HTERT RPE-1 (cell line): ENCODE measurements around the gene CNTN5.

Source experiments
- in situ Hi-C: fragments of 300-500 bp; cut with MboI; formaldehyde crosslinking; loops from 4 replicates; pipeline ENCODE4 v1.14.3; 2020; ENCODE audit warnings: low sequenced_read_pairs

Gene CNTN5

DNA sequence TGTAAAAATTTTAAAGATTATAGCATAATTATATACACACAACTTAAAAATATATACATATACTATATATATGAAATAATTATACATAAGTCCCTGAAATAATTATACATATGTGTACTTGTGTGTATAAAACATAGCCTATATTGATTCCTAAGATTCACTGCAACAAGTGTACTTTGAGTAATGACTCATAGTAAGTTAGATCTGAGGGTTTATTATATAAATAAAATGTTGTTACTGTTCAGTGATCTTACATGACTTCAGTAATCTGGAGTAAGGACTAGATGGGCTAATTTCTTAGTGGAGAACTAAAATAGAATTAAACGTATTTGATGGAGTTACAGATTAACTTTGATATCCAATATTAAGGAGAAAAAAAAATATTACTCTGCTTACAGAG is 350.5 kb downstream of the CNTN5 start:
- in situ Hi-C loops, result no loop called here

DNA sequence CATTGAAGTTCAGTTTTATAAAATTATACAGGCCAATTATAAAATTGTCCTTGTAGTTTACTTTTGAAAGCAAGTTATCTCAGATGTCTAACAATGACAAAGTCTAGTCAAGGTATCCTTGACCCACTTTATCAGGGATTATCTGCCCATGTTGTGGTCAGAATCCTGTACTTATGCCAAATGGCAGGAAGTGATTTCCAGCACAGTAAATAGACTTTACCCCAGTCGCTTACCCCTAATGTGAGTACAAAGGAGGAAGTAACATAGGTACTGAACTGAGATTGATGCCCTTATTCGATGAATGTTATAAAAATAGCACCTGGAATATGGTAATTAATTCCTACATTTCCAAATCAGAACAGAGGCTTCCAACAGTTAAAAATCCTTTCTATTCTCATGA is 355.7 kb downstream of the CNTN5 start:
- in situ Hi-C loops, result no loop called here

DNA sequence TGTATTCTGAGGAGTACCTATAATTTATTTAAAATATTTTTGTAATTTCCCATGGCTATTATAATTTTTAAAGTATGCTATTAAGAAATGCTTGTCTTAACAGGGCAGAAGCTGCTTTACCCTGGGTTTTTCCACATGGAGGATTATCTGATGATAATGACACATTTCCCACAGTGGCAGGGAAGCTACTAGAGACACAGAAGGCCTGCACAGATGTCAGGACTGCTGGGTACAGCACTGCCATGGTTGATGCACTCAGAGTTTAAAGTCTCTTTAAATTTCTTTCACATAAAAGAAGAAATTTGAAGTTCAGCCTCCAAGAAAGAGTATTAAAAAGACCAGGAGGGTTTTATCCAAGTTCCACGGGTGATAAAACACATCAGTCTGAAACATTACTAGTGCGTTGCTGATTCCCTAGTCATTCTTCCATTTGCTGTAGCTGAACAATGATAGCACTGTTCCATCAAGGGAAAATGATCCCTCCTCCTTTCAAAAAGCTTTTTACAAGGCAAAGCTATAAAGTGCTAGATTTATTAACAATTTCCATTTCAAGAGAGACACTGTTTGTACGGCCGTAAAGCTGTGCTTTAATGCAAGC is 363.0 kb downstream of the CNTN5 start:
- in situ Hi-C loops, result no loop called here

DNA sequence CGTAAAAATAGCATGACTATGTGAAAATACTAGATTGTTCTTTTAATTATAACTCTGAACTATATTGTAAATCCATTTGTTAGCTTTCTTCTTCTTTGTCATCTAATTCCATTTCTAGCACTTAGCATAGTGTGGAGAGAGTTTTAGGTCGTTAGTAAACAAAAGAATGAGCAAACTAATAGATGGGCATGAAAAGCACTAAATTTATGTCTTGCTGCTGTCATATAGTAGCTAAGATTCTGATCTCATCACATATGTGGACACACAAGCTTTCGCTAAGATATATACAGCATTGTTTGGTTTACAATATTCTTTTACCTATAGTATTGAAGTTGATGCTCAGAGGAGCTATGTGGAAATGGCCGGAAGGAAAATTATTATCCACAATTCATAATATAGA is 370.5 kb downstream of the CNTN5 start:
- in situ Hi-C loops, result no loop called here

DNA sequence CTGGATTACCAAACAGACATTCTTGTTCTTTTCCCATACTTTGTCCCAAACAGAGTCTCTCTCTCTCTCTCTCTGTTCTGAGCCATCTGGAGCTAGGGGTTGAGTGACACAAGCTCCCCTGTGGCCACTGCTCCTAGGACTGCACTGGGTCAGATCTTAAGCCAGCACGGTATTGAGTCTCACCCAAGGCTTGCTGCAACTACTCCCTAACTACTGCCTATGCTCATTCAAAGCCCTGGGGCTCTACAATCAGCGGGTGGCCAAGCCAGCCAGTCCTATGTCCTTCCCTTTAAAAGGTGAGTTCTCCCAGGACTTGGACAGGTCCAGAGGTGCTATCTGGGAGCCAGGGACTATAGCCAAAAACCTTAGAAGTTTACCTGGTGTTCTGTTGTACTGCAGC is 385.6 kb downstream of the CNTN5 start:
- in situ Hi-C loops, result no loop called here

DNA sequence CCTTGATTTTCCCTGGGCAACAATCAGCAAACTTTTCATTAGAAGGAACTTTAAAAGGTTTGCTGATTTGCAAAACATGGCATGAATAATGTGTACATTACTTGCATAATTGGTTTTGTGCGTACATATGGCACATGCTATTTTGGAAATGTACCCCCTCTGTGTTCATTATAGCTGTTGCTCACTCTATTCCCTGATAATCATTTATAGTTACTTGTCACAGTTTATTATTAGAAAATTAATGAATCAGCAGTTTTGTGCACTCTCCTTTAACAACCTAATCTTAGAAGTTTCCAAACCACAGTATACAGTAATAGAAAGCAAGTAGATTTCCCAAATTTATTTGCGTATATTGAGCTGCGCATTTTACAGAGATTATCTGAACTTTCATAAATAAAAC is 389.9 kb downstream of the CNTN5 start:
- in situ Hi-C loops, result no loop called here

DNA sequence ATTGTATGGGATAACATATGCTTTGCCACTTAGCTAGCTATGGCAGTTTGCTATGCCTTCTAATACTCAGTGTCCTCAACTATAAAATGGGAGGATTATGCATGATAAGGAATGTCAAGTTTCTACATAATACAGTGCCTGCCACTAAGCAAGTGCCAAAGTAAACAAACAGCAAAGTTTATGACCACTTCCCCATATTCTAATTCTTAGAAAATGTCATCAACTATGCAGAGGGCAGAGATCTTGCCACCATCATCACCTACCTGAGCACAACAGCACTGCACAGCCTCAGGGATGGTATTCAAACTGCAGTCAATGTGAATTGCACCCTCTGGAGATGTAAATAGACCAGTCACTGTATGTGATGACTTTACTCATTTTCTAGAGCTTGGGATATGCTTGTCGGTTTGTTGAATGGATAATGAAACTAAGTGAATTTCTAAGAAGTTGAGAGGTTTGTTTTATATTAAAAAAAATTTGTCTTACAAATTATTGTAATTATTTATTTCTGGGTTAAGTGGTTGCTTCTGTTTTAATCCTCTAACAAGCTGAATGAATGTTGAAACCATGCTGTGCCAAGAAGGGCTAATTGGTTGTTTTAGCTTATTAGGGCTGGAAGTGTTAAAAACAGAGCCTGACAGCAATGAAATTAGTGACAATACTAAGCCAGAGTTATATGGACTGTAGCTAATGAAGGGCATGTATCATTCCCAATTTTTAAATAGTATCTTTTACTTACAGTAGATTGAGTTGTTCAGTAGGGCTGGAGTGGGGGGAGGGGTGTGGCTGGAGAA is 398.4 kb downstream of the CNTN5 start:
- in situ Hi-C loops, result no loop called here

DNA sequence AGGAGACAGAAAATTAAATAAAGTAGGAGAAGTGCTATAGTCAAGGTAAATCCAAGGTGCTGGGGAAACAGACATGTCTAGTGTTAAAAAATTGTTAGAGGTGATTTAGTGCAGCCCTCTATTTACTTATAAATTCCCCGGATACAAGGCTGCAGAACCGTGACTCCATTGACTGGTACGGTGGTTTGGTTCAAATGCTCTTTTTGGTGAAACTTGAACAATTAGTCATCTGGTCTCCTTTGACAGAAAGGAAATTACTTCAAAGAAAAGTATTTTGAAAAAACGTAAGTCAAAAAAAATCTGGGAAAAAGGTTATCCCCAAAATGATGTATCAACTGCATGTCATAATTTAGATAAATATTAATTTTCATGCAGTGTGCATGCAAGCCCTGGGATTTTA is 399.2 kb downstream of the CNTN5 start:
- in situ Hi-C loops, result no loop called here

DNA sequence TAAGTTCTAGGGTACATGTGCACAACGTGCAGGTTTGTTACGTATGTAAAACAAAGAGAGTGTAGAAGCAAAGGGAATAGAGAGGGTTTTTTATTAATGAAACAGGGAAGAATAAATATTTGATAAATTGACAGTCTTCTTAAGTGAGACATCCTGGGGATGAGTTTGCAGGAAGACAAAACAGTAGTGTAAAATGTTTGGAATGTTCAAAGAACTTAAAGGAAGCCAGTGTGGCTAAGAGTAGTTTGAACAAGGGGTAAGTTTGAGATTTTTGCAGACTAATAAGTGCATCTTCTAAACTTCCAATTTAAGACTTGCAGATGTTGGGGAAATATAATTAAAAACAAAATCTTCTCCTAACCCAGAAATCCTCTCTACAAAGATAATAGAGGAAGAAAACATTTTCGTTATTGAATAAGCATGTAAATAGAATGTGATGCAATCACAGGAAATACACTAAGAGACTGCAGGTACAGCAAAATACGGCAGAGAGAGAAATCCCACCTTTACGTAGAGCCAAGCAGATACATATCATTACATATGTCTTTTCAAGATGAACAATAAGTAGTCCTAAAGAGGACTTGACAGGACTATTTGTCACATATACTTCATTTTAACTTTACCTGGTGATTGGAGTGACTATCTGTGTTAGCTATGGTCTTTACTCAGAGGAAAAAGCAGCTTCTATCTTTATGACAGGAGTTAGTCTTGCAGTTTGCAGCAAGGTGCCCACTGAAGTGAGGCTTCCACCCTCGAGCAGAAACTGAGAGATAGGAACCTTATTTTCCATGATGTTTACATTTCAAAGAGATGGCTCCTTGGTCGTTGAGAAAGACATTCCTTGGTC is 402.1 kb downstream of the CNTN5 start:
- in situ Hi-C loops, result no loop called here

DNA sequence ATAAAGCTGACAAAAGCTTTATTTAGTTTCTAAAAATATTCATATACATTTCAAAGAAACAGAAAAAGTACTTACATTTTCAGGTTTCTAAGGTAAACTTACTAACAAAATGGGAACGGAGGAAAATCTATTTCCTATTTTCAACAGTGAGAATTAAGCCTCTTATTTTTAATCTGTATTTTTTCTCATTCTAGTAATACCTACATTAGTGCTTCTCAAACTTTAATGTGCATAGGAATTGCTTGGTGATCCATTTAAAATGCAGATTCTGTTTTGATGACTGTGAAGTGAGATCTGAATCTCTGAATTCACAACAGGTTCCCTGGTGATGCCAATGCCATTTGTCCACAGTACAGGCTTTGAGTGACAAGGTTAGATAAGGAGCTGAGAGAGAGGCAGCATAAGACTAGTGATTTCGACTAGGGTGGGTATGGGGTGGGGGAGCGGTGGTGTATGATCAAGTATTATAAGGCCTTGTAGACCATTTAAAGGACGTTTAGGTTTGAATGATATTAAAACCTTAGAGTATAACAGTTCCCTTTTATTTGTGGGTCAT is 402.8 kb downstream of the CNTN5 start:
- in situ Hi-C loops, result no loop called here

DNA sequence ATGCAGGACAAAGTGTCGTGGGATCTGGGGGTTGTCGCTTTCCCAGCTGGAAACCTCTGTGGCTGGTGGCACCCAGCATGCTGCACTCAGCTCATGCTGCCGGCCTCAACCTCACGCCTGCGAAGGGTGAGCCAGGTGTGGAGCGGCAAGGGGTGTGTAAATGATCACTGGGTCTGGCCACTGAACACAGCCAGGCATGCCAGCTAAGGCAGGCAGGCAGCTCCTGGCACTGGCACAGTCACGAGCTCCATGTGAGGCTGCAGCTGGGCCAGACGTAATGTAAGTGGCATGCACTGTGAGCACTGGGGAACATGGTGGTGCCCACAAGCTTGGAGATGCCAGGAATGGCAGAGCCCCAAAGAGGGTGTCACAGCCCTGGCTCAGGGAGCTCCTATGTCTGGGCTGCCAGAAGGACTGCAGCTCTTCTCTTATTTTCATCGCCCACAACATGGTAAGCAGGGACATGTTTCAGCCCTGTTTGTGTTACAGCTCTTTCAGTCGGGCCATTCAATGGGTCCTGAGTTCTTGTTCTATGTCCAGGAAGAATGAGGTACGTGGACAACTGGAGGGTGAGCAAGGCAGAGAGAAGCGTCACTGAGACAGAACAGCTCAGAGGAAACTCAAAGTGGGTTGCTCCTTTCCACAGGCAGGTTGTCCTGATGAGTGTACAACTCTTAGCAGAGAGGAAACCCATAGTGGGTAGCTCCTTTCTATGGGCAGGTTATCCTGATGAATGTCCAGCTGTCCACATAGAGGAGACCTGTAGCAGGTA is 403.8 kb downstream of the CNTN5 start:
- in situ Hi-C loops, result no loop called here

DNA sequence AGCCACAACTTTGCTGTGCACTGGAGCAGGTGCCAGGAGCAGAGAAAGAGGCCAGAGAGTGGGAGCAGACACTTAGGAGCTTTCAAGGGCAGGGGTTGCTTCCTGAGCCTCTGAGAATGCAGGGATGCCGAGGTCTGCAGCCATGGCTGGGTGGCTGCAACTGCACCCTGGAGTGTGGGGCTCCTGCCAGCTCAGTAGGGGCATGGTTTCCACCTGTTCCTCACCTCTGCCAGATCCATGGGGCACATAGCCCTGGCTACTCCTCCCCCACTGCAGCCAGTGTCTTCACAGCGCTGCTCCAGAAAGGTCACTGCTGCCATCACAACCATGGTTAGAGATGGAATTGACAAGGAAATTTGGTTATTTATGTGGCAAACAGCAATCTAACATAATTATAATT is 404.8 kb downstream of the CNTN5 start:
- in situ Hi-C loops, result no loop called here

DNA sequence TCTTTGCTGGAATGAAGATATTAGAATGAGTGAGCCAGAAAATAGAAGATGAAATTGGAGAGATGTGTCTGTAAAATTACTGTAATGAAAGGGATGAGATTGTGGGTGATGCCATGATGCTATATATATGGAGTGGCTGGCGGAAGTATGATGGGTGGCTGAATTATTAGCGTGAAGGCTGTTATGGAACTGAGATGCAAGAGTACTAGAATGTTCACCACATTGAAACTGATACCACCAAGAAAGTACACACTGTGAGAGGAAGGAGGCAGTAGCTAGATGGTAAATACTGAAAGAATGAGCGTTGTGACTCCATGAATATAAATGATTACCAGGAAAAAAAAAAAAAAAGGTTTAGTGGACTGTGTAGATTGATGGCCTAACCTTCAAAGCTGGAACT is 411.9 kb downstream of the CNTN5 start:
- in situ Hi-C loops, result no loop called here

DNA sequence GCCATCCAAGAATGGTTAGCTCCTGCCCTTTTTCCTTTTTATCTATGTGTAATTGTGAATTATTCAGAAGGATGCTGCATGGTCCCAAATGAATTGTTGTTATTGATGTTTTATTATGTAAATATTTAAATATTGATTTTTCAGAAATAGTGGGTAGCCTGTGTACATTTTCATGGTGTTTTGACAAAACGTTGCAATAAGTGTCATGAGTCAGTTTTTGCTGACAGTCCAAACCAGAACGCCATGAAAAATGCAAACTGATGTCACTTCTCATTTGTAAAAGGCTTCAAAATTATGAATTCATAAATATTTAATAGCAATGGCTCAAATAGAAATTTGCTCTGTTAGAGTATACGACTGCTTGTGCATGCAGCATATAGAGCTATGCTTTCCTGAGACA is 422.5 kb downstream of the CNTN5 start:
- in situ Hi-C loops, result no loop called here

DNA sequence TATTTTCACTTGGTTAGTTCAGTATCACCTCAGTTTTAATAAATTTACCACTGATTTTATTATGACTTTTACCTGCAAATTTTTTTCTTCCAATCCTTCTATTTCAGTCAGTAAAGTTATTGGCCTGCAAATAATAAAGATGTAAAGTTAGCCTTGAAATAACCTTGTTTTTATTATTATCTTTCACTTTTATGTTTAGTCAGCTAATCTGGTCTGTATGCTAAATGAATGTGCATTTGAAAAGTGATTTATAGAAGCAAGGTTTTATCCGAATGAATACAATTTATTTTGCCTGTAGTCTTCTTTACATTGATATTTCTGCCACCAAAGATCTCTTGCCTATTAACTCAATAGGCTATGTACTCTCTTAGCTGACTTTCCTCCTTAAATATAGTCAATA is 425.7 kb downstream of the CNTN5 start:
- in situ Hi-C loops, result no loop called here

DNA sequence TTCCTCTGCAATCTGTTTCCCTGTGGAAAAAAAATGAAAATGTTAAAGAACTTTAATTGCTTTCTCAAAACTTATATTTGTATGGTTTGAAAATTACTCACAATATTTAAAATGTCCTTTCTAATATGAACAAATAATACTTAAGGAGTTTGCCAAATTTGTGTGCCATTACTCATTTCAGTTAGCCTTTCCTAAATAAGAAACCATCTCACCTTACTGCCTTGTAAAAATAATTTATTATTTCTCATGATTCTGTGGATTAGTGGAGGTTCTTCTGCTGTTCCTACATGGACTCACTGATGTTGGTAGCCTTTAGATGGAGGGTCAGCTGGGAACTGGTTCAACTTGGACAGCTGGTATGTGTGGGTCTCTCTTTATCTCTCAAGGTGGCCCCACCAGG is 428.6 kb downstream of the CNTN5 start:
- in situ Hi-C loops, result no loop called here

DNA sequence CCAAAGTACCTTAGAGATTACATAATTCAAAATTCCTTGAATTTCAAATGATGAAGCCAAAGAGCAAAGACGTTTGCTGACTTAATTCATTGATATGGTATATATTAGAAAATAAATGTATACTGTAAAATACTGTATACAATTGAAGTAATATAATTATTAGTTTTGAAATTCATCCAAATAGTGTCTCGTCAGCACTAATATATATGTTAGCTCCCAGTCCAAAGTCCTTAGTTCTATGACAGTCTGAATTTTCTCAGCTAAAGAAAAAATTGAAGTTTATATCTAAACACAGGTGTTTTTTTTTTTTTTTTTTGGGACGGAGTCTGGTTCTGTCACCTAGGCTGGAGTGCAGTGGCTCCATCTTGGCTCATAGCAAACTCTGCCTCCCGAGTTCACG is 431.3 kb downstream of the CNTN5 start:
- in situ Hi-C loops, result no loop called here

DNA sequence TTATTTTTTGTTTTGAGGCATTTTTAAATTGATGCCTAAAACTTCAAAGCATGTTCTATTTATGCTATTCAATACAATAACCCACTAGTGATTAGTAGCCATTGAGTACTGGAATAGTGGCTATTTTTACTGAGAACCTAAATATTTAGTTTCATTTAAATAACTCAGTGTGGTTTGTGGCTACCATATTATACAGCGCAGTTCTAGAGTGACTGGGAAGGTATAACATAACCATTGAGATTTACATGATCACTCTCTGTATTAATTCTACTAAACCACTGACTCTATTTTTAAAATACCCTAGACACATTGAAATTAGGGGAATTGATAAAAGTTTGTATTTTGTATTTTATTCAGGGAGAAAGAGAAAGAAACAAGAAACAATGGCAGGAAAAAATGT is 441.2 kb downstream of the CNTN5 start:
- in situ Hi-C loops, result no loop called here

DNA sequence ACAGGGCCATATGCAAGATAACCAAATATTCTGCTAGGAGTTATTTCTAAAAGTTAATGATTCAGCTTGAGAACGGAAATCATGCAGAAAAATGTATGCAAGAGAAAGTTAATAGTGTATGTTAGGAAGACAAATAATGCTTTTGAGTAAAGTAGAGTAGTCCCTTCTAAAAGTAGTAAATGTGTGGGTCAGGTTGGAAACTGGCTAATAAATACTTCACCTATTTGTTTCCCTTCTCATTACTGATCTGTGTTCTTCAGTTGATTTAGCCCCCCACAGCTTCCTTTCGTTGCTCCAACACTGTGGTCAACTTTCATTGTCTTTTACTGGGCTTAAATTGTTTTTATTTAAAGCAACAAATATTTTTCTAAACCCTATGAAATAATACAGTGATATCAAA is 444.2 kb downstream of the CNTN5 start:
- in situ Hi-C loops, result no loop called here

DNA sequence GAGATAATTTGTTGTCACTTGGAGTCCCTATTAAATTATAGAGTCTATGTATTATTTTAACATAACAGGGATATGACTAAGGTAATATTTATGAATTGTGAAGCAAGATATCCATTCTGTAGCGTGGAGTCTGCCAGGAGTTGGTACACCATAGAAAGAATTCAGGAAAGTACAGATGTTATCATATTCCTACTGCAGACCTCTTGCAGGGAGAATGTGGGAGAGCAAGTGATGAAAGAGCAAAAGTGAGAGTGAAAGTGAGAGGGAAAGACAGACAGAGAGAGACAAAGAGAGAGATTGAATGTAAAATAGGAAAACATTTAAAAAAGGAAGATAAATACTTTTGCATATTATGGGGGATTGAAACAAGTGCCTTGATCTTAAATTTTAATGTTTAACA is 468.8 kb downstream of the CNTN5 start:
- in situ Hi-C loops, result no loop called here

DNA sequence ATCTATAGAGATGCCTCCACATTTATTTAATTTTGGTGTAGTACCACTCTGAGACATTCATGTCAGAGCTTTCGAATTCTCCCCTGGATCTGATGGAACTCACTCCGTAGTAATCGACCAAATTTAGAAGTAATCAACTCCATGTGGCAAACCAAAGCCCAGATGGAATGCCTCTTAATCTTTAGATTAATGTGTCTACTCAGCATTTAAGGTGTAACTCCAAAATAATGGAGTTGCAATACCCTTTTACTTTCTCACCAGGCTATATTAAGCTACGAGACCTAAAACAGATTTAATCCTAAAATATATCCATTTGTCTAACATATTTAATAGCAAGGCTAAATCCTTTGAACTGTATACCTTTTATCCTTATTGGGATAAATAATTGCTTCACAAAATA is 473.3 kb downstream of the CNTN5 start:
- in situ Hi-C loops, result no loop called here
